ENCODE results near the gene PACS1.

PACS1 gene

GRCh38 chr11:66107600-66108510, 37.8 kb downstream of the PACS1 start:
- TF ChIP-seq TAF1 (IDR thresholded peaks at IDR 0.05; ENCODE audit: borderline replicate concordance, insufficient read depth, low read length) (no peak), REST (IDR thresholded peaks at IDR 0.05; ENCODE audit: insufficient read depth in 1 of 2, low read depth in 2 of 2, low read length in 2 of 2) (no peak), FOXP2 (optimal IDR thresholded peaks at IDR 0.05; ENCODE audit: borderline replicate concordance, extremely low read depth, extremely low read length, insufficient read depth) (no peak), POLR2AphosphoS5 (IDR thresholded peaks at IDR 0.05; ENCODE audit: low read depth, low read length) (no peak), SIN3A (IDR thresholded peaks at IDR 0.05; ENCODE audit: borderline replicate concordance, insufficient read depth, low read length) (no peak)

- no peak for TF ChIP-seq POLR2AphosphoS5 (IDR thresholded peaks at IDR 0.05; ENCODE audit: low read depth, low read length)
- no peak for TF ChIP-seq FOXP2 (optimal IDR thresholded peaks at IDR 0.05; ENCODE audit: borderline replicate concordance, extremely low read depth, extremely low read length, insufficient read depth)
- no peak for TF ChIP-seq TAF1 (IDR thresholded peaks at IDR 0.05; ENCODE audit: borderline replicate concordance, insufficient read depth, low read length)
- TF ChIP-seq SIN3A (IDR thresholded peaks at IDR 0.05; ENCODE audit: borderline replicate concordance, insufficient read depth, low read length): no peak
- no peak for TF ChIP-seq REST (IDR thresholded peaks at IDR 0.05; ENCODE audit: insufficient read depth in 1 of 2, low read depth in 2 of 2, low read length in 2 of 2)
Measured at GRCh38 chr11:66109294-66109693, 39.2 kb downstream of the PACS1 start.

- TF ChIP-seq REST (IDR thresholded peaks at IDR 0.05; ENCODE audit: insufficient read depth in 1 of 2, low read depth in 2 of 2, low read length in 2 of 2) (no peak), POLR2AphosphoS5 (IDR thresholded peaks at IDR 0.05; ENCODE audit: low read depth, low read length) (no peak), TAF1 (IDR thresholded peaks at IDR 0.05; ENCODE audit: borderline replicate concordance, insufficient read depth, low read length) (no peak), FOXP2 (optimal IDR thresholded peaks at IDR 0.05; ENCODE audit: borderline replicate concordance, extremely low read depth, extremely low read length, insufficient read depth) (no peak), SIN3A (IDR thresholded peaks at IDR 0.05; ENCODE audit: borderline replicate concordance, insufficient read depth, low read length) (no peak)
Measured at GRCh38 chr11:66111158-66111557, 41.1 kb downstream of the PACS1 start.

- no peak for TF ChIP-seq REST (IDR thresholded peaks at IDR 0.05; ENCODE audit: insufficient read depth in 1 of 2, low read depth in 2 of 2, low read length in 2 of 2)
Measured at GRCh38 chr11:66112041-66112491, 42.0 kb downstream of the PACS1 start.

All from PFSK-1 (cell line).